ENCODE data around the gene FUT2.

DNA sequence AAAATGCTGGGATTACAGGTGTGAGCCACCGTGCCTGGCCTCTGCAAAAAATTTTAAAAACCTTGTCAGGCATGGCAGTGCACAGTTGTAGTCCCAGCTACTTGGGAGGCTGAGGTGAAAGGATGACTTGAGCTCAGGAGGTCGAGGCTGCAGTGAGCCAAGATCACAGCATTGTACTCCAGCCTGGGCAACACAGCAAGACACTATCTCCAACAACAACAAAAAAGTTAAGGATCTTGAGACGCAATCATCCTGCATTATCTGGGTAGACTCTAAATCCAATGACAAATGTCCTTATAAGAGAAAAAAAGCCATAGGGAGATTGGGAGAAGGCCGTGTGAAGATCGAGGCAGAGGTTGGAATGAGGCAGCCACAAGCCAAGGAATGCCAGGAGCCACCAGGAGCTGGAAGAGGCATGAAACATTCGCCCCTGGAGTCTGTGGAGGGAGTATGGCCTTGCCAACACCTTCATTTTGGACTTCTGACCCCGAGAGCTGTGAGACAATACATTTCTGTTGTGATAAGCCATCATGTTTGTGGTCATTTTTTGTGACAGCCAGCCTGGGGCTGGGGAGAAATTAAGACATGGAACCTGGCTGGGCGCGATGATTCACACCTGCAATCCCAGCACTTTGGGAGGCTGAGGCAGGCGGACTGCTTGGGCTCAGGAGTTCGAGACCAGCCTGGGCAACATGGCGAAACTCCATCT lies 44.6 kb upstream of the FUT2 start:
- TF ChIP-seq, protein P1, sequence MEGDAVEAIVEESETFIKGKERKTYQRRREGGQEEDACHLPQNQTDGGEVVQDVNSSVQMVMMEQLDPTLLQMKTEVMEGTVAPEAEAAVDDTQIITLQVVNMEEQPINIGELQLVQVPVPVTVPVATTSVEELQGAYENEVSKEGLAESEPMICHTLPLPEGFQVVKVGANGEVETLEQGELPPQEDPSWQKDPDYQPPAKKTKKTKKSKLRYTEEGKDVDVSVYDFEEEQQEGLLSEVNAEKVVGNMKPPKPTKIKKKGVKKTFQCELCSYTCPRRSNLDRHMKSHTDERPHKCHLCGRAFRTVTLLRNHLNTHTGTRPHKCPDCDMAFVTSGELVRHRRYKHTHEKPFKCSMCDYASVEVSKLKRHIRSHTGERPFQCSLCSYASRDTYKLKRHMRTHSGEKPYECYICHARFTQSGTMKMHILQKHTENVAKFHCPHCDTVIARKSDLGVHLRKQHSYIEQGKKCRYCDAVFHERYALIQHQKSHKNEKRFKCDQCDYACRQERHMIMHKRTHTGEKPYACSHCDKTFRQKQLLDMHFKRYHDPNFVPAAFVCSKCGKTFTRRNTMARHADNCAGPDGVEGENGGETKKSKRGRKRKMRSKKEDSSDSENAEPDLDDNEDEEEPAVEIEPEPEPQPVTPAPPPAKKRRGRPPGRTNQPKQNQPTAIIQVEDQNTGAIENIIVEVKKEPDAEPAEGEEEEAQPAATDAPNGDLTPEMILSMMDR (IDR thresholded peaks at IDR 0.05): no peak
- no peak for TF ChIP-seq POLR2A (IDR thresholded peaks at IDR 0.05)
